GM18909 (cell line): ENCODE measurements around the gene MMP7.

Source experiments
- ATAC-seq: cut with Tn5 transposase; IDR thresholded peaks from one replicate; pipeline ENCODE4 v1.9.1; 2021; ENCODE audit warnings: mild to moderate bottlenecking; ENCODE audit not compliant: unreplicated experiment, poor library complexity

Gene MMP7

GRCh38 chr11:102497061-102497460 is 33.5 kb downstream of the MMP7 start:
- no peak for ATAC-seq

GRCh38 chr11:102495161-102496042 is 35.1 kb downstream of the MMP7 start:
- peak; percentile 92 for ATAC-seq

GRCh38 chr11:102494216-102494615 is 36.3 kb downstream of the MMP7 start:
- no peak for ATAC-seq

GRCh38 chr11:102493524-102493923 is 37.0 kb downstream of the MMP7 start:
- no peak for ATAC-seq

GRCh38 chr11:102491969-102492368 is 38.6 kb downstream of the MMP7 start:
- ATAC-seq: no peak

GRCh38 chr11:102489186-102490145 is 41.1 kb downstream of the MMP7 start:
- ATAC-seq: no peak

GRCh38 chr11:102488208-102488607 is 42.3 kb downstream of the MMP7 start:
- ATAC-seq: peak; percentile 80

- ATAC-seq: no peak
These were observed 43.3 kb downstream of the MMP7 start for GRCh38 chr11:102487214-102487613.

- ATAC-seq: no peak
These were observed 44.0 kb downstream of the MMP7 start for GRCh38 chr11:102486584-102486983.

- no peak for ATAC-seq
These were observed 45.3 kb downstream of the MMP7 start for GRCh38 chr11:102485095-102485722.

GRCh38 chr11:102482433-102482832 is 48.1 kb downstream of the MMP7 start:
- ATAC-seq: no peak

GRCh38 chr11:102479733-102480132 is 50.8 kb downstream of the MMP7 start:
- ATAC-seq: no peak

- no peak for ATAC-seq
These were observed 51.8 kb downstream of the MMP7 start for GRCh38 chr11:102478673-102479299.

GRCh38 chr11:102476812-102477211 is 53.7 kb downstream of the MMP7 start:
- peak; percentile 34 for ATAC-seq

GRCh38 chr11:102476069-102476468 is 54.5 kb downstream of the MMP7 start:
- no peak for ATAC-seq

GRCh38 chr11:102473543-102473942 is 57.0 kb downstream of the MMP7 start:
- no peak for ATAC-seq

GRCh38 chr11:102472127-102472526 is 58.4 kb downstream of the MMP7 start:
- no peak for ATAC-seq

GRCh38 chr11:102471474-102471873 is 59.1 kb downstream of the MMP7 start:
- no peak for ATAC-seq
